ENCODE data around the gene ESPN.

GRCh38 chr1:6505367-6506209 is 81.0 kb downstream of the ESPN start:
- no peak for TF ChIP-seq RARB (CRISPR knock-in tag; IDR thresholded peaks at IDR 0.05)
- TF ChIP-seq ESRRG (CRISPR knock-in tag; IDR thresholded peaks at IDR 0.05): no peak
- no peak for TF ChIP-seq CSDC2 (CRISPR knock-in tag; IDR thresholded peaks at IDR 0.05)
- TF ChIP-seq SNAI2 (CRISPR knock-in tag; IDR thresholded peaks at IDR 0.05): no peak
- no peak for TF ChIP-seq PPARA (CRISPR knock-in tag; IDR thresholded peaks at IDR 0.05; ENCODE audit: borderline replicate concordance)
- no peak for TF ChIP-seq CSRNP3 (CRISPR knock-in tag; IDR thresholded peaks at IDR 0.05)
- TF ChIP-seq BACH2 (CRISPR knock-in tag; IDR thresholded peaks at IDR 0.05; ENCODE audit: borderline replicate concordance): no peak
- no peak for TF ChIP-seq ZNF565 (CRISPR knock-in tag; conservative IDR thresholded peaks at IDR 0.05; ENCODE audit: low read depth)
- no peak for TF ChIP-seq ZFP3 (CRISPR knock-in tag; IDR thresholded peaks at IDR 0.05)
- no peak for TF ChIP-seq PATZ1 (CRISPR knock-in tag; IDR thresholded peaks at IDR 0.05; ENCODE audit: borderline replicate concordance)
- no peak for TF ChIP-seq ZNF8 (CRISPR knock-in tag; IDR thresholded peaks at IDR 0.05)
- TF ChIP-seq ISL1 (CRISPR knock-in tag; IDR thresholded peaks at IDR 0.05): no peak
- TF ChIP-seq GLIS3 (CRISPR knock-in tag; IDR thresholded peaks at IDR 0.05): no peak
